Measurements from ENCODE around the gene GPC6.

GRCh38 chr13:94109715-94110374 is 883.2 kb downstream of the GPC6 start:
- TF ChIP-seq CTCF (IDR thresholded peaks at IDR 0.05 in 2 of 3, conservative IDR thresholded peaks at IDR 0.05 in 1 of 3; ENCODE audit: borderline replicate concordance in 1 of 3, insufficient read depth in 1 of 3, low read depth in 2 of 3, low read length in 2 of 3) (no peak), EGR1 (IDR thresholded peaks at IDR 0.05; ENCODE audit: low read depth) (no peak), POLR2A (IDR thresholded peaks at IDR 0.05; ENCODE audit: borderline replicate concordance, extremely low read depth, insufficient read depth, insufficient read length) (no peak), MAX (IDR thresholded peaks at IDR 0.05) (no peak), ZNF274 (IDR thresholded peaks at IDR 0.05; ENCODE audit: low read depth, low read length) (no peak), CEBPB (IDR thresholded peaks at IDR 0.05; ENCODE audit: low read depth) (no peak), RAD21 (IDR thresholded peaks at IDR 0.05; ENCODE audit: low read depth) (no peak), REST (IDR thresholded peaks at IDR 0.05; ENCODE audit: low read depth) (no peak)
